Heart left ventricle (tissue), 16 donors: ENCODE results near the gene SPSB4. TPM values are rescaled to one million over a fixed set of nuclear protein-coding genes. Genes with fewer than 3 reads are reported as not detected.

Source experiments
- ATAC-seq, 4 donors: fragments of 200-7000 bp; cut with Tn5 transposase; one replicate each; pipeline ENCODE4 v1.9.1; 2020 to 2022; ENCODE audit warnings: moderate library complexity in 4 of 4, mild to moderate bottlenecking in 3 of 4, moderate number of reproducible peaks in 1 of 4
- DNase-seq, 5 donors: peaks; one replicate each; pipeline ENCODE4 v3.0.0-alpha.2; 2020
- H3K27ac ChIP-seq, 12 donors: fragments of 200-600 bp; sonication (generic) in 4 of 12; one replicate each; pipeline versions ENCODE4 v1.5.0 to v1.8.0; 2016 to 2022; ENCODE audit warnings: mild to moderate bottlenecking in 2 of 12
- H3K27me3 ChIP-seq, 9 donors: fragments of 200-600 bp; sonication (generic) in 2 of 9; one replicate each; pipeline versions ENCODE4 v1.5.1 to v1.8.0; 2016 to 2022; ENCODE audit warnings: mild to moderate bottlenecking in 3 of 9
- H3K36me3 ChIP-seq, 9 donors: fragments of 200-600 bp; sonication (generic) in 2 of 9; one replicate each; pipeline versions ENCODE4 v1.5.0 to v1.8.0; 2018 to 2022; ENCODE audit warnings: mild to moderate bottlenecking in 2 of 9
- H3K4me1 ChIP-seq, 12 donors: fragments of 200-600 bp; sonication (generic) in 4 of 12; one replicate each; pipeline versions ENCODE4 v1.5.0 to v1.8.0; 2016 to 2022; ENCODE audit warnings: mild to moderate bottlenecking in 3 of 12
- H3K4me3 ChIP-seq, 12 donors: fragments of 200-600 bp; sonication (generic) in 4 of 12; one replicate each; pipeline versions ENCODE4 v1.5.0 to v1.8.0; 2017 to 2022; ENCODE audit warnings: mild to moderate bottlenecking in 9 of 12, moderate library complexity in 4 of 12
- H3K9me3 ChIP-seq, 12 donors: fragments of 200-600 bp; sonication (generic) in 4 of 12; one replicate each; pipeline versions ENCODE4 v1.5.0 to v1.8.0; 2016 to 2022; ENCODE audit warnings: mild to moderate bottlenecking in 1 of 12
- CTCF ChIP-seq, 12 donors: fragments of 200-600 bp; sonication (generic) in 4 of 12; IDR thresholded peaks; one replicate each; pipeline versions ENCODE4 v1.5.0 to v1.8.0; 2018 to 2022; ENCODE audit warnings: antibody characterized with exemption in 12 of 12, mild to moderate bottlenecking in 5 of 12
- POLR2A ChIP-seq, 2 donors: fragments of 450-650 bp; IDR thresholded peaks; one replicate each; pipeline ENCODE4 v1.6.1; 2017; ENCODE audit warnings: antibody characterized with exemption in 2 of 2, mild to moderate bottlenecking in 2 of 2, moderate library complexity in 2 of 2
- WGBS, 4 donors: extraction: QIAGEN DNeasy Blood & Tissue Kit in 2 of 4; methylation state at CpG; one replicate each; pipeline versions ENCODE4 v1.1.5 to v1.1.7; 2013 to 2018; 5-methylcytosine and 5-hydroxymethylcytosine counted together
- intact Hi-C, 10 donors: fragments of 100-400 bp; cut with DNase I; formaldehyde crosslinking; loops; one replicate each; pipeline versions ENCODE4 v1.11.1 to v1.14.2; 2022
- polyA plus RNA-seq, 2 donors: library from polyadenylated mRNA; stranded (reverse); fragments of 200-250 nt; gene quantifications; one replicate each; pipeline ENCODE4 v1.2.3, GENCODE V29; 2013
- total RNA-seq, 9 donors: library from RNA; depleted of rRNA in 2 of 9; stranded (reverse); fragments of >200 nt in 2 of 9; fragmentation: NEBNext Ultra II Directional in 3 of 9; extraction: Animal tissue kit (Norgen Biotek cat#: 25700) in 3 of 9; gene quantifications; one replicate each; pipeline versions ENCODE4 v1.1.0 to v1.2.4, GENCODE V29; 2016 to 2023
- donor health status: ischemic (EF 13 %, LVEDD 7.1; RV severe dilation, severe dysfunction).
- donor health status: healthy with polysubstance abuse.
- donor health status: DM: no; HTN: yes; CAD: no.
- donor health status: DM: no; HTN: no; CAD: no.
- donor health status: ischemic (EF 25% LVEDD 6.9; RV normal size, moderate dysfunction).
- donor health status: ischemic (EF 25% LVEDD 5.7; RV mildly dilated, moderate dysfunction).
- donor health status: healthy.
- donor health status: DM: yes; HTN: yes; CAD: no.
- donor health status: ischemic (EF 35%, LVEDD 5.7; RV mildly dilated, moderate dysfunction).
- donor health status: nonischemic (EF 11% LVEDD 7.7; RV severe dilation, severe dysfunction).
- donor health status: DM: yes; HTN: yes; CAD: no.
- donor health status: PGD.
- donor health status: ischemic (EF 29% LVEDD 5.4; RV normal size, mild dysfunction).
- donor health status: nonischemic (EF 23%, LVEDD 6.1; RV moderate dilation, normal function).

SPSB4 gene
- total and polyA plus RNA-seq, 11 donors = 3.3 to 11.1 (median 4.8) TPM

GRCh38 chr3:141083226-141083625 lies 32.1 kb downstream of the SPSB4 start:
- no peak overlapping the region for H3K27ac ChIP-seq
- peaks cover 0 to 49% (median 22%) of the 10 kb centered on the region in 12 donors for H3K4me1 ChIP-seq
- DNase-seq (no peak), ATAC-seq (no peak)
- 81 to 94% (median 90%) methylated on average over 4 to 6 of the region's 6 CpGs for WGBS, 4 donors
- TF ChIP-seq POLR2A (IDR thresholded peaks at IDR 0.05) (no peak), CTCF (IDR thresholded peaks at IDR 0.05) (no peak)
- no peaks in the 10 kb centered on the region for H3K27me3 ChIP-seq
- no peak overlapping the region for H3K4me3 ChIP-seq
- H3K9me3 ChIP-seq = no peaks in the 10 kb centered on the region
- intact Hi-C loops = no loop called here
- H3K36me3 ChIP-seq = no peaks in the 10 kb centered on the region

- no peaks in the 10 kb centered on the region for H3K9me3 ChIP-seq
- no peaks in the 10 kb centered on the region for H3K36me3 ChIP-seq
- no peak overlapping the region for H3K4me3 ChIP-seq
- H3K27ac ChIP-seq = peak overlapping the region in 3 of 12 donors; percentile 29 to 35 (median 35)
- WGBS, 4 donors = 59 to 65% (median 63%) methylated on average over 13 of the region's 13 CpGs
- peaks cover 0 to 44% (median 21%) of the 10 kb centered on the region in 12 donors for H3K4me1 ChIP-seq
- intact Hi-C loops = no loop called here
- no peaks in the 10 kb centered on the region for H3K27me3 ChIP-seq
- ATAC-seq (peak in 3 of 4 donors; percentile 61 to 66 (median 61)), DNase-seq (peak in 1 of 5 donors; percentile 73)
- TF ChIP-seq CTCF (IDR thresholded peaks at IDR 0.05) (no peak), POLR2A (IDR thresholded peaks at IDR 0.05) (no peak)
Observed at GRCh38 chr3:141083836-141084649, 32.9 kb downstream of the SPSB4 start.

GRCh38 chr3:141085343-141086070 lies 34.4 kb downstream of the SPSB4 start:
- ATAC-seq = no peak
- 82 to 91% (median 87%) methylated on average over 3 of the region's 3 CpGs for WGBS, 4 donors
- Histone ChIP-seq H3K27ac (no peak overlapping the region), H3K27me3 (no peaks in the 10 kb centered on the region), H3K36me3 (no peaks in the 10 kb centered on the region), H3K9me3 (no peaks in the 10 kb centered on the region), H3K4me1 (peaks cover 0 to 44% (median 21%) of the 10 kb centered on the region in 12 donors), H3K4me3 (no peak overlapping the region)
- DNase-seq = no peak
- TF ChIP-seq CTCF (IDR thresholded peaks at IDR 0.05) (no peak), POLR2A (IDR thresholded peaks at IDR 0.05) (no peak)
- intact Hi-C loops = no loop called here

- Histone ChIP-seq H3K4me1 (peaks cover 0 to 45% (median 21%) of the 10 kb centered on the region in 12 donors), H3K4me3 (no peak overlapping the region), H3K36me3 (no peaks in the 10 kb centered on the region), H3K27ac (no peak overlapping the region), H3K27me3 (no peaks in the 10 kb centered on the region), H3K9me3 (no peaks in the 10 kb centered on the region)
- 23 to 58% (median 47%) methylated on average over 1 of the region's 1 CpG for WGBS, 4 donors
- TF ChIP-seq CTCF (IDR thresholded peaks at IDR 0.05) = no peak
- TF ChIP-seq POLR2A (IDR thresholded peaks at IDR 0.05) = no peak
- DNase-seq = no peak
- no peak for ATAC-seq
- intact Hi-C loops = no loop called here
Observed at GRCh38 chr3:141086188-141086587, 35.0 kb downstream of the SPSB4 start.
